Fibroblast of mammary gland (primary cell): ENCODE measurements around the gene HLF.

Source experiments
- DNase-seq: peaks from one replicate; pipeline ENCODE4 v3.0.0-alpha.2; 2010; ENCODE audit warnings: low read depth
- H3K4me3 ChIP-seq: 2 replicates; pipeline ENCODE4 v1.5.1; 2011; ENCODE audit warnings: low read depth, mild to moderate bottlenecking, low read length, moderate library complexity; ENCODE audit not compliant: control insufficient read depth
- TF ChIP-seq, protein P1 (sequence below): conservative IDR thresholded peaks from 2 replicates; pipeline ENCODE4 v1.5.1; 2011; ENCODE audit warnings: low read depth, low read length, inconsistent platforms; ENCODE audit not compliant: control insufficient read depth, insufficient read depth

Gene HLF

DNA sequence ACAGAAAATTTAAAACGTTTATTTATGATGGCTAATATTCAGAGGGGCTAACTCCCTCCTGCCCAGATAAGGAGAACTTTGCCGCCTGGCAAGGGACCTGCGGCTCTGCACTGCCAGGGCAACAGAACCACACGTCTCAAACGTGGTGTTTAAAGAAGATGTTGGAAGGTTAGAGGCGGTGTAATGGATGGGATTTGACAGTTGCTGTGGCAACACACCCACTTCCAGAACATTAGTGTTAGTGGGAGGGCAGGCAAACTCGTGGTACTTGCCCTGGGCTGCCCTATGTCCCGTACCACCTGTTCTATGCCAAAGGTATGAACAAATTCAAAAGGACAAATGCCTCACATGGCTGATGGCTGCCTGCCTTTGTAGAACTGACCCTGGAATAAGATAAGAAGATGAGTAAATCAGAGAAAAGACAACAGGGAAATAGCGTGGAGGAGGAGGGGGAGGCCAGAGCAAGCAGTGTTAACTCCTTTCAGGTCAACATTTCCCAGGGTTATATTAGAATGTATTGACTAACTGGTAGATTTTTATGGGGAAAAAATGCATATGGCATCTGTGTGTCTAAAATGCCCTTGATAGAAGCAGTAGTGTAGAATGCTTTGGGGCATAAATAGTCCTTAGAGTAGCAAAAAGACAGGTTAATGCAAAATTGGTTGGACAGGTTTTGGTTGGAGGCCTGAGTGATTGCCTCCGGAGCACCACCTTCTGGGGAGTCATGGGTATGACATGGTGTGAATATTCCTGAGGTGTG lies 30.8 kb downstream of the HLF start:
- DNase-seq, result peak; percentile 55
- TF ChIP-seq, protein P1, sequence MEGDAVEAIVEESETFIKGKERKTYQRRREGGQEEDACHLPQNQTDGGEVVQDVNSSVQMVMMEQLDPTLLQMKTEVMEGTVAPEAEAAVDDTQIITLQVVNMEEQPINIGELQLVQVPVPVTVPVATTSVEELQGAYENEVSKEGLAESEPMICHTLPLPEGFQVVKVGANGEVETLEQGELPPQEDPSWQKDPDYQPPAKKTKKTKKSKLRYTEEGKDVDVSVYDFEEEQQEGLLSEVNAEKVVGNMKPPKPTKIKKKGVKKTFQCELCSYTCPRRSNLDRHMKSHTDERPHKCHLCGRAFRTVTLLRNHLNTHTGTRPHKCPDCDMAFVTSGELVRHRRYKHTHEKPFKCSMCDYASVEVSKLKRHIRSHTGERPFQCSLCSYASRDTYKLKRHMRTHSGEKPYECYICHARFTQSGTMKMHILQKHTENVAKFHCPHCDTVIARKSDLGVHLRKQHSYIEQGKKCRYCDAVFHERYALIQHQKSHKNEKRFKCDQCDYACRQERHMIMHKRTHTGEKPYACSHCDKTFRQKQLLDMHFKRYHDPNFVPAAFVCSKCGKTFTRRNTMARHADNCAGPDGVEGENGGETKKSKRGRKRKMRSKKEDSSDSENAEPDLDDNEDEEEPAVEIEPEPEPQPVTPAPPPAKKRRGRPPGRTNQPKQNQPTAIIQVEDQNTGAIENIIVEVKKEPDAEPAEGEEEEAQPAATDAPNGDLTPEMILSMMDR, result peak; percentile 92
- no peak overlapping the region for H3K4me3 ChIP-seq

DNA sequence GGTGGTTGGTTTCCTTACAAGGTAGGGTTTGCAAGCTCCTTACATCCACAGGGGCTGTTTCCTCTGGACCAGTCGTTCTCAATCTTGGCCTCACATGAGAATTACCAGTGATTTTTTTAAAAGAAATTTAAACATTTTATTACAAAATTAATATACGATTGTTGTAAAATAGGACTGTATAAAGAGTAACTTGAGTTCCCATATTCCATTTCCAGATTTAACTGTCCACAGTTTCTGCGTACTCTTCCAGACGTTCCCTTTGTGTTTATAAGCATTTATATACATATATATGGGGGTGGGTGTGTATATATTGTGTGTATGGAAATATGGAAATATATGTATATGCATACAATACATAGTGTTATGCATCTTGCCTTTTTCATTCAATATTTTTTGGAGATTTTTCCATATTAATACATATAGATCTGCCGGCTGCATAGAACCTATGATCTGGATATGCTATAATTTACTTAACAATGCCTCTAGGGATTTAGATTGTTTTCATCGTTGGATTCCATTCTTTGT lies 31.5 kb downstream of the HLF start:
- DNase-seq, result no peak
- H3K4me3 ChIP-seq, result no peak overlapping the region
- TF ChIP-seq, protein P1, result no peak

DNA sequence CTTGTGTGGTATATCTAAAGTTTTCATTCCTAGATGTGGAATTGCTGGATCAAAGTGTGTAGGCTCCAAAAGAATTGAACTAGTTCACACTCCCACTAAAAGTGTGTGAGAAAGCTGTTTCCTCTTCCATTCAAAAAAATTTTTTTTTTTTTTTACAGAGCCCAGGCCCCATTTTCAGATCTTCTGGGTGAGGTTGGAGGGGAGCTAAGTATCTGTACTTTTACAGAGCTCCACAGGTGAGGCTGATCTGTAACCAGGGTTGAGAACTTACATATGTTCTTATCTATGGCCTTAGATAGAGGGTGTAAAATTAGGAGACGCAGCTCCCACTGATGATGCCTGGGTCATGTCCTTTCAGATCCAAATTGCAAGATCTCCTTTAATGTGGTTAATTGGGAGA lies 31.9 kb downstream of the HLF start:
- TF ChIP-seq, protein P1, result no peak
- H3K4me3 ChIP-seq, result no peak overlapping the region
- DNase-seq, result no peak

DNA sequence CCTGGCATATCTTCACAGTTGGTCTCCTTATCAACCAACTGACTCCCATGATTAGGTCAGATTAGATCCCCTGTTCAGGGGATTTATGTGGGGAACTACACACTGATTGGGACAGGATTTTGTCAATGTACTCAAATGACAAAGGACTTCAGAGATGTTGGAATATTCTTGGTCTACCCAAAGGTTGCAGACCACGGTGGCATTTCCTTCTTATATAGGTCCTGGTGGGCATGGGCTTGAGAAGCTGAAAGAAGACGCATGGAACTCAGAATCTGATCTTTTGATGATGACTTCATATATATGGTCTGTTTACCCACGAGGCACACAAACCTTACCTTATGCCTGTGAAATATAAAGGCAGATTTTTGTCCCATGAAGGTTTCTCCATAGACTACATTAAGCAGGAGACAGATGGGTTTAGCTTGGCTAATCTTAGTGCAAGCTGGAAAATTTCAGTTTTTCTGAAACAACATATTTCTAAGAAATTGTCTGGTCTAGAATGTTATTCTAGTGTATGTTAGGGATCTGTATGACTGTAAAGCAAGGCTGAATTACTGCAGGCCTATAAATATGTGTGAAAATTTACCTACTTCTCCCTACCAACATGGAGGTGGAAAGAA lies 33.5 kb downstream of the HLF start:
- no peak overlapping the region for H3K4me3 ChIP-seq
- no peak for DNase-seq
- TF ChIP-seq, protein P1, result no peak

DNA sequence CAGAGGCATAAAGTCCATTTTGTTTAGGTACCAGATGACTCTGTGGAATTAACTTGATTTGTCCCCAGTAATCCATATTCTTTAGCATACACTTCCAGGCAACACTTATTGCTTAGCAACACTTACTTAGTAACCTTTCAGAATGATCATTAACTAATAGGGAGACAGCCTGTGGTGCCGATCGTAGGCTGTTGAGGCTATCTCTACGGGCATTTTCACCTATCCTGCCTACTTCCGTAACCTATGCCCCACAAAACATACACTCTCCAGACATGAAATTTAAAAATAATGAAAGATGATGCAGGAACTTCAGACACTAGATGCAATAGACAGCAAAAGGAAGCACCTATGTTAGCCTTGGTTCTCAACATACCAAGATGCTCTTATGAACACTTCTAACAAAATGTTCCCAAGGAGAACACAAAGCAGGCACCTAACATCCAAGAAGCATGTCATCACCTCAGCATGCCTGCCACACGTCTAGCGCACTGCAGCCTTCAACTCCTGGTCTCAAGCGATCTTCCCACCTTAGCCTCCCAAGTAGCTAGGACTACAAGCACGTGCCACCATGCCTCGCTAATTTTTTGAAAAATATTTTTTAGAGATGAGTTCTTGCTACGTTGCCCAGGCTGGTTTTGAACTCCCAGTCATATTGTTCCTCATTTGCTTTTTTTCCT lies 34.5 kb downstream of the HLF start:
- TF ChIP-seq, protein P1, result no peak
- H3K4me3 ChIP-seq, result no peak overlapping the region
- no peak for DNase-seq

DNA sequence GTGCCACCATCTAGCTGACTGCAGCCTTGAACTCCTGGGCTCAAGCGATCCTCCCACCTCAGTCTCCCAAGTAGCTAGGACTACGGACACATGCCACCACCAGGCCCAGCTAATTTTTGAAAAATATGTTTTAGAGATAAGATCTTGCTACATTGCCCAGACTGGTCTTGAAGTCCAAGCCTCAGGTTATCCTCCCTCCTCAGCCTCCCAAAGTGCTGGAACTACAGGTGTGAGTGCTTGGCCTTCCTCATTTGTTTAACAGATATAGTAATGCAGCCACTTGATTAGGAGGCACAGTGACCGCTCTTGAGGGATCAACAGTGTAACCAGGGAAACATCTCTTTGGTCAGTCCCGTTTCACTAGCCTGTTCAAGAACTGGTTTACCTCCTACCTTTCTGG lies 35.1 kb downstream of the HLF start:
- no peak for DNase-seq
- TF ChIP-seq, protein P1, result no peak
- no peak overlapping the region for H3K4me3 ChIP-seq
